Dermis microvascular lymphatic vessel endothelial cell (primary cell): ENCODE data around the gene MYO5C. TPM values are rescaled to one million over a fixed set of nuclear protein-coding genes. Genes with fewer than 3 reads are reported as not detected.
"Not testable (repeated sequence)": the region's sequence is repeated elsewhere in the genome, so short reads cannot be mapped to it uniquely, and the experiment has no call there.

Experiments
- DNase-seq, 2 donors: peaks; one replicate each; pipeline versions ENCODE4 v3.0.0 to v3.0.0-alpha.2; 2010; ENCODE audit warnings: low read depth in 2 of 2
- total RNA-seq: library from RNA; depleted of rRNA; stranded (reverse); fragments of >200 nt; gene quantifications from 2 replicates; pipeline ENCODE4 v1.2.1, GENCODE V29; 2014

Gene MYO5C
- total RNA-seq, 1 donor from 2014 or later, result 13.0 TPM

- DNase-seq, result no peak
These were observed 52.3 kb downstream of the MYO5C start for GRCh38 chr15:52243286-52243685.

- no peak for DNase-seq
These were observed 54.1 kb downstream of the MYO5C start for GRCh38 chr15:52241489-52241888.

GRCh38 chr15:52240166-52240565 lies 55.4 kb downstream of the MYO5C start:
- DNase-seq, result no peak

- DNase-seq, result not testable (repeated sequence)
These were observed 56.5 kb downstream of the MYO5C start for GRCh38 chr15:52238989-52239525.

GRCh38 chr15:52238149-52238548 lies 57.5 kb downstream of the MYO5C start:
- no peak for DNase-seq

- DNase-seq, result peak; percentile 34 to 35
These were observed 59.6 kb downstream of the MYO5C start for GRCh38 chr15:52236013-52236412.

GRCh38 chr15:52234596-52235541 lies 60.7 kb downstream of the MYO5C start:
- DNase-seq, result no peak

GRCh38 chr15:52233405-52233804 lies 62.2 kb downstream of the MYO5C start:
- DNase-seq, result no peak

- no peak for DNase-seq
These were observed 63.3 kb downstream of the MYO5C start for GRCh38 chr15:52232327-52232726.

- no peak for DNase-seq
These were observed 65.5 kb downstream of the MYO5C start for GRCh38 chr15:52230073-52230472.

GRCh38 chr15:52228921-52229320 lies 66.7 kb downstream of the MYO5C start:
- no peak for DNase-seq

GRCh38 chr15:52227456-52227855 lies 68.1 kb downstream of the MYO5C start:
- peak; percentile 76 to 86 for DNase-seq

GRCh38 chr15:52225230-52225629 lies 70.4 kb downstream of the MYO5C start:
- no peak for DNase-seq

- no peak for DNase-seq
These were observed 71.4 kb downstream of the MYO5C start for GRCh38 chr15:52224211-52224610.

GRCh38 chr15:52221730-52222129 lies 73.9 kb downstream of the MYO5C start:
- DNase-seq, result no peak

- no peak for DNase-seq
These were observed 74.5 kb downstream of the MYO5C start for GRCh38 chr15:52220937-52221660.

- no peak for DNase-seq
These were observed 75.4 kb downstream of the MYO5C start for GRCh38 chr15:52220251-52220650.

- no peak for DNase-seq
These were observed 76.8 kb downstream of the MYO5C start for GRCh38 chr15:52218816-52219215.

GRCh38 chr15:52218371-52218770 lies 77.2 kb downstream of the MYO5C start:
- DNase-seq, result no peak

- no peak for DNase-seq
These were observed 78.4 kb downstream of the MYO5C start for GRCh38 chr15:52217186-52217585.

GRCh38 chr15:52214553-52214952 lies 81.1 kb downstream of the MYO5C start:
- no peak for DNase-seq

- no peak for DNase-seq
These were observed 82.4 kb downstream of the MYO5C start for GRCh38 chr15:52213206-52213605.
